WERI-Rb-1 (cell line): ENCODE measurements around the gene HACL1.
"Not testable (repeated sequence)": the region's sequence is repeated elsewhere in the genome, so short reads cannot be mapped to it uniquely, and the experiment has no call there.

Source experiments
- DNase-seq: peaks from one replicate; pipeline ENCODE4 v3.0.0-alpha.2; 2020
- H3K27ac ChIP-seq: fragments of 250-450 bp; sonication (Bioruptor Pico); 2 replicates; pipeline ENCODE4 v1.5.1; 2020; ENCODE audit warnings: mild to moderate bottlenecking, moderate library complexity
- H3K27me3 ChIP-seq: fragments of 250-450 bp; sonication (Bioruptor Pico); 2 replicates; pipeline ENCODE4 v1.5.1; 2021; ENCODE audit warnings: mild to moderate bottlenecking, low read depth, moderate library complexity; ENCODE audit not compliant: insufficient read depth, severe bottlenecking
- H3K36me3 ChIP-seq: fragments of 250-450 bp; sonication (Bioruptor Pico); 2 replicates; pipeline ENCODE4 v1.5.1; 2020; ENCODE audit warnings: mild to moderate bottlenecking, moderate library complexity
- H3K4me3 ChIP-seq: 2 replicates; pipeline ENCODE4 v1.5.1; 2011; ENCODE audit warnings: low read depth, mild to moderate bottlenecking, control low read depth, low read length
- H3K9me3 ChIP-seq: fragments of 250-450 bp; sonication (Bioruptor Pico); 2 replicates; pipeline ENCODE4 v1.5.1; 2021; ENCODE audit warnings: mild to moderate bottlenecking, moderate library complexity; ENCODE audit not compliant: severe bottlenecking
- CTCF ChIP-seq: IDR thresholded peaks from 2 replicates; pipeline ENCODE4 v1.5.1; 2011; ENCODE audit warnings: low read depth, mild to moderate bottlenecking, control low read depth, inconsistent platforms, low read length

HACL1 gene

GRCh38 chr3:15535732-15536131 is 65.6 kb downstream of the HACL1 start:
- Histone ChIP-seq H3K4me3 (no peak overlapping the region), H3K9me3 (no peaks in the 10 kb centered on the region), H3K36me3 (no peaks in the 10 kb centered on the region), H3K27me3 (no peaks in the 10 kb centered on the region), H3K27ac (no peak overlapping the region)
- no peak for TF ChIP-seq CTCF
- no peak for DNase-seq

GRCh38 chr3:15532614-15533013 is 68.8 kb downstream of the HACL1 start:
- H3K27ac ChIP-seq, H3K27me3 ChIP-seq, H3K9me3 ChIP-seq, H3K36me3 ChIP-seq, H3K4me3 ChIP-seq, DNase-seq: not testable (repeated sequence)

- TF ChIP-seq CTCF = no peak
- Histone ChIP-seq H3K36me3 (no peaks in the 10 kb centered on the region), H3K27ac (no peak overlapping the region), H3K27me3 (no peaks in the 10 kb centered on the region), H3K4me3 (no peak overlapping the region), H3K9me3 (no peaks in the 10 kb centered on the region)
- no peak for DNase-seq
Observed at GRCh38 chr3:15531346-15531745, 70.0 kb downstream of the HACL1 start.

GRCh38 chr3:15528854-15529537 is 72.4 kb downstream of the HACL1 start:
- peak; percentile 60 for DNase-seq
- Histone ChIP-seq H3K9me3 (no peaks in the 10 kb centered on the region), H3K27me3 (no peaks in the 10 kb centered on the region), H3K4me3 (no peak overlapping the region), H3K36me3 (no peaks in the 10 kb centered on the region), H3K27ac (peak overlapping the region; percentile 14; the same call in 1 of the 2 replicates)
- no peak for TF ChIP-seq CTCF

- no peak overlapping the region for H3K4me3 ChIP-seq
- no peak overlapping the region; the same call in 1 of the 2 replicates for H3K27ac ChIP-seq
- no peaks in the 10 kb centered on the region for H3K27me3 ChIP-seq
- peak; percentile 66 for TF ChIP-seq CTCF
- no peaks in the 10 kb centered on the region for H3K36me3 ChIP-seq
- H3K9me3 ChIP-seq = no peaks in the 10 kb centered on the region
- DNase-seq = peak; percentile 67
Observed at GRCh38 chr3:15527031-15527459, 74.3 kb downstream of the HACL1 start.

GRCh38 chr3:15525790-15526189 is 75.6 kb downstream of the HACL1 start:
- no peaks in the 10 kb centered on the region for H3K9me3 ChIP-seq
- no peak overlapping the region for H3K27ac ChIP-seq
- TF ChIP-seq CTCF = no peak
- no peaks in the 10 kb centered on the region for H3K36me3 ChIP-seq
- no peaks in the 10 kb centered on the region for H3K27me3 ChIP-seq
- H3K4me3 ChIP-seq = no peak overlapping the region
- no peak for DNase-seq
